D721Med (cell line): ENCODE measurements around the gene ACR.

Experiments
- DNase-seq: peaks from one replicate; pipeline ENCODE4 v3.0.0; 2011; ENCODE audit warnings: low spot score; ENCODE audit not compliant: insufficient read length
- FAIRE-seq: peaks from 2 replicates; lab custom pipeline; 2011; peaks lifted over from hg19 to GRCh38; lab: Jason Lieb, UNC
- TF ChIP-seq, protein P1 (sequence below): IDR thresholded peaks from 2 replicates; pipeline ENCODE4 v1.5.1; 2012; ENCODE audit warnings: mild to moderate bottlenecking, control low read depth; ENCODE audit not compliant: insufficient read depth; ENCODE audit errors: missing control alignments

The ACR gene

DNA sequence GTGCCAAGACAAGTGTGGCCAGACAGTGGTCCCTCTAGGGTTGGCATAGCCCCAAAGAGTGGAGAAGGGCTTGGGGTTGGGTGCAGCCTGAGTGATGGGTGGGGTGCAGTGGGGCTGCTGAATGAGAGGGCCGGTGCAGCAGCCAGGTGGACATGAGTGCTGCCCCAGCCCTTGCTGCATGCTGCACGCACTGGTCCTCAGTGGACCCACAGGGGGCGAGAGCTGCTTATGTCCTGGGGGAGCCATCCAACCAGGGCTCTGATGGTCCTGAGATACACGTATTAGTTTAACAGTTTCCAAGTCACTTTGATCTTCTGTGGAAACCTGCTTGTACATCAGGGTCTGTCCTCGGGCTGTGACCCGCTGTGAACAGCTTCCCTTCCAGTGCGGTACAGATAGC lies 23.9 kb upstream of the ACR start:
- TF ChIP-seq, protein P1, sequence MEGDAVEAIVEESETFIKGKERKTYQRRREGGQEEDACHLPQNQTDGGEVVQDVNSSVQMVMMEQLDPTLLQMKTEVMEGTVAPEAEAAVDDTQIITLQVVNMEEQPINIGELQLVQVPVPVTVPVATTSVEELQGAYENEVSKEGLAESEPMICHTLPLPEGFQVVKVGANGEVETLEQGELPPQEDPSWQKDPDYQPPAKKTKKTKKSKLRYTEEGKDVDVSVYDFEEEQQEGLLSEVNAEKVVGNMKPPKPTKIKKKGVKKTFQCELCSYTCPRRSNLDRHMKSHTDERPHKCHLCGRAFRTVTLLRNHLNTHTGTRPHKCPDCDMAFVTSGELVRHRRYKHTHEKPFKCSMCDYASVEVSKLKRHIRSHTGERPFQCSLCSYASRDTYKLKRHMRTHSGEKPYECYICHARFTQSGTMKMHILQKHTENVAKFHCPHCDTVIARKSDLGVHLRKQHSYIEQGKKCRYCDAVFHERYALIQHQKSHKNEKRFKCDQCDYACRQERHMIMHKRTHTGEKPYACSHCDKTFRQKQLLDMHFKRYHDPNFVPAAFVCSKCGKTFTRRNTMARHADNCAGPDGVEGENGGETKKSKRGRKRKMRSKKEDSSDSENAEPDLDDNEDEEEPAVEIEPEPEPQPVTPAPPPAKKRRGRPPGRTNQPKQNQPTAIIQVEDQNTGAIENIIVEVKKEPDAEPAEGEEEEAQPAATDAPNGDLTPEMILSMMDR = no peak
- DNase-seq (no peak), FAIRE-seq (no peak)

DNA sequence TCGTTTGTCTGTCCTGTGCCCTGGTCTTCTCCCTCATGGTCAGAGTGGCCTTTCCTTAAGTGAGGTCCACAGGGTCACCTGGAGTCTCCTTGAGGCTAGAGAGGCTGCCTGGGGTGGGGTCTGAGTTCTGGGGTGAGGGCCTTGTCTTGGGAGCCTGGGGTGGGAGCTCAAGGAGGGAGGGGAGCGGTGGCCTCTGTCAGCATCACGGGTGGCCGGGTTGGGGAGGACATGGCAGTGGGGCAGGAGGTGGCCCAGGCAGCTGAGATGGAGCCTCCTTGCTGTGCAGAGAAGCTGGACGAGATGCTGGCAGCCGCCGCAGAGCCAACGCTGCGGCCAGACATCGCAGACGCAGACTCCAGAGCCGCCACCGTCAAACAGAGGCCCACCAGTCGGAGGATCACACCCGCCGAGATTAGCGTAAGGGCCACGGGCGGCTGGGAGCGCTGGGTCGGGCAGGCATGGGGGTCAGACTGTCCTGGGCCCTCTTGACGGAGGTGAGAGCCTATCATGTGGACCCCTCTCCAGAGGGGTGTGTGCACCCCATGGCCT lies 23.3 kb upstream of the ACR start:
- FAIRE-seq = no peak
- no peak for DNase-seq
- TF ChIP-seq, protein P1 = no peak

GRCh38 chr22:50715250-50715649 lies 22.8 kb upstream of the ACR start:
- DNase-seq (no peak), FAIRE-seq (no peak)
- TF ChIP-seq, protein P1 = no peak

GRCh38 chr22:50715776-50716175 lies 22.2 kb upstream of the ACR start:
- FAIRE-seq (no peak), DNase-seq (no peak)
- TF ChIP-seq, protein P1 = no peak

DNA sequence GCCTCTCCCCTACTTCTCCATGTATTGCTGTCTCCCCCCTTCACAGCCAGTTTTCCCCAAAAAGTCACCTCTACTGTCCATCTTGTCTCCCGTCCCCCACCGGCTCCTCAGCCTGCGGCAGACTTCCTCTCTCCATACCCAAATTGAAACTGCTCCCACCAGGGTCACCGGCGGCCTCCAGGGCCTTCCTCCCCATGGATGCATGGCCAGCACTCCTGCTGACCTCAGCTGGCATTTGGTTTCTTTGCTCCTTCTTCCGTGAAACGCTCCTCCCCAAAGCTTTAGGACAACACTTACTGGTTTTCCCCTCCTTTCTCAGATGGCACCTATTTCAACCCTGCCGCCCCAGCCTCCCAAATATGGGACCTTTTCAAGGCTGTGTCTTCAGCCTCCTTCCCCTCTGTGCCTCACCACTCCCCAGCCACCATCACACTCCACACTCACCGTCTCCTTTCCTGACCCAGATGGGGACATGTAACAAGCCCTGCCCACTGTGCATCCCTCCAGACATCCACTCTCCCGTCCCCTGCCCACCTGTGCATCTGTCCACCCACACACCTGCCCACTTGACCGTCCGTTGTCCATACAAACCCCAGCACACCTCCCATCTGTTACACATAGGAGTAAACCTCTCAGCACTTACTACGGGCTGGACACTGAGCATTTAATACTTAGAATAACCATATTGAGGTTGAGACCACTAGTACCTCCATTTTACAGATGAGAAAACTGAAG lies 21.5 kb upstream of the ACR start:
- DNase-seq (no peak), FAIRE-seq (no peak)
- TF ChIP-seq, protein P1 = no peak

DNA sequence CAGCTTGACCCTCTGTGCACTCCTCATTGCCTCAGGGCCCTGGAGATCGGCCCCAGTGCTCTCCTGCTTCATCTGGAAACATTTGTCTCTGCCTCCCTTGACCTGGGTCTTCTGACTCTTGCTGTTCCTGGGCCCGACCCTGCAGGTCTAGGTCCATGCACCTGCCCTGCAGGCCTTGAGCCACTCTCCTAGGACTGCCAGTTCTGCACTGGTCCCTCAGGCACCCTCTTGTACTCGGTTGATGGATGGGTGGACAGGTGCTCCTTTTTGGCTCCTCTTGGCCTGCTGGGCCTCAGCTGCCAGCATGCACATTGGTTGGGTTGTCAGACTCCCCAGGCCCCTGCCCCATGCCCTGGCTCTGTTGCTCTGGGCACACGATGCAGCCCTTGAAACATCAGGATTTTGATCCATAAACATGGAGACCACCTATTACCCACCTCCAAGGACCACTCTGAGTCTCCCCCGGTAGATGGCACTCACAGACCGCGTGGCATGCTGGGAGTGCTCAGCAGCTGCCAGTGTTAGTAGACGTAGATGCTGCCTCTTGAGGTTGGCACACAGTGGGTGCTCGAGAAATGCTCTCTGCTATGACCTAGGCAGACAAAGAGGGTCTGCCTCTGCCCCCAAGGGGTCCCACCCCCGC lies 20.2 kb upstream of the ACR start:
- TF ChIP-seq, protein P1 = peak; percentile 26
- DNase-seq (no peak), FAIRE-seq (no peak)

GRCh38 chr22:50718352-50718709 lies 19.7 kb upstream of the ACR start:
- no peak for FAIRE-seq
- TF ChIP-seq, protein P1 = no peak
- DNase-seq = no peak
